IgD-negative memory B cell (primary cell): ENCODE results near the gene DCUN1D2. TPM values are rescaled to one million over a fixed set of nuclear protein-coding genes. Genes with fewer than 3 reads are reported as not detected.
"Not testable (repeated sequence)": the region's sequence is repeated elsewhere in the genome, so short reads cannot be mapped to it uniquely, and the experiment has no call there.

Experiments
- H3K27ac Mint-ChIP-seq, 3 donors: one replicate each; pipeline ENCODE4 v1.8.0; 2020 to 2022; ENCODE audit warnings: mild to moderate bottlenecking in 3 of 3, mixed read lengths in 3 of 3, moderate library complexity in 1 of 3
- H3K27me3 Mint-ChIP-seq: one replicate; pipeline ENCODE4 v1.8.0; 2021; ENCODE audit warnings: mixed read lengths
- H3K36me3 Mint-ChIP-seq: one replicate; pipeline ENCODE4 v1.8.0; 2020; ENCODE audit warnings: mild to moderate bottlenecking, mixed read lengths
- H3K4me1 Mint-ChIP-seq, 3 donors: one replicate each; pipeline ENCODE4 v1.8.0; 2020 to 2022; ENCODE audit warnings: mixed read lengths in 3 of 3, mild to moderate bottlenecking in 1 of 3
- H3K4me3 Mint-ChIP-seq, 4 donors: one replicate each; pipeline ENCODE4 v1.8.0; 2020 to 2022; ENCODE audit warnings: mild to moderate bottlenecking in 4 of 4, mixed read lengths in 4 of 4, moderate library complexity in 3 of 4
- H3K9me3 Mint-ChIP-seq, 3 donors: one replicate each; pipeline ENCODE4 v1.8.0; 2020 to 2021; ENCODE audit warnings: mixed read lengths in 3 of 3, mild to moderate bottlenecking in 1 of 3
- polyA plus RNA-seq: library from polyadenylated mRNA; unstranded; fragments of 300-500 nt; fragmentation: Illumina TruSeq; gene quantifications from one replicate; pipeline ENCODE4 v1.2.3, GENCODE V29; 2021

DCUN1D2 gene
- polyA plus RNA-seq, 1 donor from 2014 or later, result 10.2 TPM

GRCh38 chr13:113454936-113455335 lies 35.6 kb downstream of the DCUN1D2 start:
- Mint-ChIP-seq H3K27me3 (no peaks in the 10 kb centered on the region), H3K9me3 (no peaks in the 10 kb centered on the region), H3K27ac (peak overlapping the region in 1 of 3 donors; percentile 12), H3K36me3 (peaks cover 8% of the 10 kb centered on the region), H3K4me1 (peaks cover 0 to 8% (median 3%) of the 10 kb centered on the region in 3 donors), H3K4me3 (no peak overlapping the region)

GRCh38 chr13:113452942-113453901 lies 37.3 kb downstream of the DCUN1D2 start, which contains the start of gene ADPRHL1:
TSS of gene ADPRHL1 (minus strand) at chr13:113453488. CDS start at chr13:113453437, 51 bp downstream.
- Mint-ChIP-seq H3K27me3 (no peaks in the 10 kb centered on the region), H3K27ac (no peak within 1 kb of the TSS), H3K4me3 (no peak within 1 kb of the TSS), H3K4me1 (peaks cover 0 to 12% (median 8%) of the 10 kb centered on the region in 3 donors), H3K9me3 (no peaks in the 10 kb centered on the region), H3K36me3 (peaks cover 8% of the 10 kb centered on the region)

- peaks cover 0 to 12% (median 8%) of the 10 kb centered on the region in 3 donors for H3K4me1 Mint-ChIP-seq
- H3K27me3 Mint-ChIP-seq, result no peaks in the 10 kb centered on the region
- H3K36me3 Mint-ChIP-seq, result peaks cover 6% of the 10 kb centered on the region
- no peak overlapping the region for H3K4me3 Mint-ChIP-seq
- H3K27ac Mint-ChIP-seq, result no peak overlapping the region
- H3K9me3 Mint-ChIP-seq, result no peaks in the 10 kb centered on the region
These were observed 38.0 kb downstream of the DCUN1D2 start for GRCh38 chr13:113452466-113452865.

GRCh38 chr13:113451951-113452421 lies 38.5 kb downstream of the DCUN1D2 start:
- Mint-ChIP-seq H3K4me3 (no peak overlapping the region), H3K9me3 (no peaks in the 10 kb centered on the region), H3K27ac (no peak overlapping the region)

GRCh38 chr13:113450861-113451620 lies 39.5 kb downstream of the DCUN1D2 start:
- peak overlapping the region in 1 of 3 donors; percentile 65 for H3K27ac Mint-ChIP-seq
- not testable (repeated sequence) for H3K36me3 Mint-ChIP-seq, H3K27me3 Mint-ChIP-seq, H3K9me3 Mint-ChIP-seq
- H3K4me1 Mint-ChIP-seq, result peaks cover 6 to 18% (median 18%) of the 10 kb centered on the region in 3 donors
- H3K4me3 Mint-ChIP-seq, result peak overlapping the region in 2 of 4 donors; percentile 23 to 61

More at GRCh38 chr13:113451951-113452421, 38.5 kb downstream of the DCUN1D2 start:
- no peaks in the 10 kb centered on the region for H3K27me3 Mint-ChIP-seq
- H3K36me3 Mint-ChIP-seq, result peaks cover 6% of the 10 kb centered on the region
- H3K4me1 Mint-ChIP-seq, result peaks cover 0 to 12% (median 10%) of the 10 kb centered on the region in 3 donors

GRCh38 chr13:113450348-113450744 lies 40.2 kb downstream of the DCUN1D2 start:
- Mint-ChIP-seq H3K27ac (peak overlapping the region in 1 of 3 donors; percentile 82), H3K4me3 (peak overlapping the region in 1 of 4 donors; percentile 10), H3K4me1 (peaks cover 7 to 23% (median 20%) of the 10 kb centered on the region in 3 donors)
- H3K36me3 Mint-ChIP-seq, H3K27me3 Mint-ChIP-seq, H3K9me3 Mint-ChIP-seq: not testable (repeated sequence)

- Mint-ChIP-seq H3K27me3 (no peaks in the 10 kb centered on the region), H3K4me3 (peak overlapping the region; percentile 33 to 75 (median 68)), H3K9me3 (no peaks in the 10 kb centered on the region), H3K4me1 (peaks cover 11 to 25% (median 25%) of the 10 kb centered on the region in 3 donors), H3K27ac (peak overlapping the region in 2 of 3 donors; percentile 64 to 82), H3K36me3 (no peaks in the 10 kb centered on the region)
These were observed 40.7 kb downstream of the DCUN1D2 start for GRCh38 chr13:113449693-113450347.

GRCh38 chr13:113448885-113449692 lies 41.4 kb downstream of the DCUN1D2 start:
- Mint-ChIP-seq H3K27ac (peak overlapping the region; percentile 64 to 83 (median 82)), H3K36me3 (no peaks in the 10 kb centered on the region), H3K4me1 (peaks cover 13 to 28% (median 27%) of the 10 kb centered on the region in 3 donors)

GRCh38 chr13:113448545-113448884 lies 42.0 kb downstream of the DCUN1D2 start:
- H3K27ac Mint-ChIP-seq, result peak overlapping the region in 2 of 3 donors; percentile 82 to 83
- no peaks in the 10 kb centered on the region for H3K36me3 Mint-ChIP-seq
- no peaks in the 10 kb centered on the region for H3K27me3 Mint-ChIP-seq
- H3K4me1 Mint-ChIP-seq, result peaks cover 13 to 28% (median 27%) of the 10 kb centered on the region in 3 donors
- H3K4me3 Mint-ChIP-seq, result peak overlapping the region; percentile 67 to 77 (median 74)
- no peaks in the 10 kb centered on the region for H3K9me3 Mint-ChIP-seq

More at GRCh38 chr13:113448885-113449692, 41.4 kb downstream of the DCUN1D2 start:
- Mint-ChIP-seq H3K27me3 (no peaks in the 10 kb centered on the region), H3K4me3 (peak overlapping the region; percentile 67 to 77 (median 74)), H3K9me3 (no peaks in the 10 kb centered on the region)

GRCh38 chr13:113447596-113447995 lies 42.9 kb downstream of the DCUN1D2 start:
- peaks cover 13 to 28% (median 27%) of the 10 kb centered on the region in 3 donors for H3K4me1 Mint-ChIP-seq
- no peak overlapping the region for H3K4me3 Mint-ChIP-seq
- no peaks in the 10 kb centered on the region for H3K9me3 Mint-ChIP-seq
- H3K27ac Mint-ChIP-seq, result peak overlapping the region in 1 of 3 donors; percentile 39
- peaks cover 2% of the 10 kb centered on the region for H3K36me3 Mint-ChIP-seq
- no peaks in the 10 kb centered on the region for H3K27me3 Mint-ChIP-seq

GRCh38 chr13:113446488-113446854 lies 44.0 kb downstream of the DCUN1D2 start:
- Mint-ChIP-seq H3K36me3 (peaks cover 4% of the 10 kb centered on the region), H3K9me3 (peaks cover 0 to 2% (median 0%) of the 10 kb centered on the region in 3 donors), H3K4me3 (peak overlapping the region in 3 of 4 donors; percentile 29 to 91 (median 34)), H3K27ac (peak overlapping the region in 2 of 3 donors; percentile 31 to 84), H3K27me3 (no peaks in the 10 kb centered on the region), H3K4me1 (peaks cover 13 to 28% (median 27%) of the 10 kb centered on the region in 3 donors)

- H3K27me3 Mint-ChIP-seq, result no peaks in the 10 kb centered on the region
- peaks cover 13 to 28% (median 27%) of the 10 kb centered on the region in 3 donors for H3K4me1 Mint-ChIP-seq
- H3K36me3 Mint-ChIP-seq, result peaks cover 4% of the 10 kb centered on the region
- peak overlapping the region in 1 of 3 donors; percentile 84 for H3K27ac Mint-ChIP-seq
- H3K9me3 Mint-ChIP-seq, result peaks cover 0 to 2% (median 0%) of the 10 kb centered on the region in 3 donors
- peak overlapping the region; percentile 29 to 91 (median 32) for H3K4me3 Mint-ChIP-seq
These were observed 44.6 kb downstream of the DCUN1D2 start for GRCh38 chr13:113445791-113446487.

- no peak overlapping the region for H3K27ac Mint-ChIP-seq
- no peaks in the 10 kb centered on the region for H3K27me3 Mint-ChIP-seq
- peaks cover 0 to 6% (median 2%) of the 10 kb centered on the region in 3 donors for H3K9me3 Mint-ChIP-seq
- peak overlapping the region in 1 of 4 donors; percentile 69 for H3K4me3 Mint-ChIP-seq
- H3K36me3 Mint-ChIP-seq, result peaks cover 6% of the 10 kb centered on the region
- peaks cover 13 to 22% (median 16%) of the 10 kb centered on the region in 3 donors for H3K4me1 Mint-ChIP-seq
These were observed 46.5 kb downstream of the DCUN1D2 start for GRCh38 chr13:113443991-113444390.
